Liver (tissue), 3 donors: Measurements from ENCODE around the gene NEU4.

ENCODE experiments used
- CTCF ChIP-seq: fragments of 150-350 bp; IDR thresholded peaks from 2 replicates; pipeline ENCODE4 v1.5.1; 2017; ENCODE audit warnings: improper control_type of control experiment, low read depth, low read length; ENCODE audit not compliant: missing input control
- HNF4G ChIP-seq: IDR thresholded peaks from 2 replicates; pipeline ENCODE4 v1.6.1; 2016; ENCODE audit warnings: antibody characterized with exemption
- JUND ChIP-seq, 2 donors: IDR thresholded peaks; 2 replicates each; pipeline ENCODE4 v1.6.1; 2016; ENCODE audit warnings: antibody characterized with exemption in 2 of 2
- TAF1 ChIP-seq: conservative IDR thresholded peaks from 2 replicates; pipeline ENCODE4 v1.6.1; 2016; ENCODE audit warnings: antibody characterized with exemption, mild to moderate bottlenecking
- donor health status: healthy.
- donor health status: healthy.

- no peak for TF ChIP-seq CTCF
- TF ChIP-seq HNF4G, result no peak
- no peak for TF ChIP-seq JUND (IDR thresholded peaks at IDR 0.05)
- no peak for TF ChIP-seq TAF1
Observed at GRCh38 chr2:241821460-241822263, 12.7 kb downstream of the NEU4 start.
